ENCODE measurements around the gene PDS5B.

DNA sequence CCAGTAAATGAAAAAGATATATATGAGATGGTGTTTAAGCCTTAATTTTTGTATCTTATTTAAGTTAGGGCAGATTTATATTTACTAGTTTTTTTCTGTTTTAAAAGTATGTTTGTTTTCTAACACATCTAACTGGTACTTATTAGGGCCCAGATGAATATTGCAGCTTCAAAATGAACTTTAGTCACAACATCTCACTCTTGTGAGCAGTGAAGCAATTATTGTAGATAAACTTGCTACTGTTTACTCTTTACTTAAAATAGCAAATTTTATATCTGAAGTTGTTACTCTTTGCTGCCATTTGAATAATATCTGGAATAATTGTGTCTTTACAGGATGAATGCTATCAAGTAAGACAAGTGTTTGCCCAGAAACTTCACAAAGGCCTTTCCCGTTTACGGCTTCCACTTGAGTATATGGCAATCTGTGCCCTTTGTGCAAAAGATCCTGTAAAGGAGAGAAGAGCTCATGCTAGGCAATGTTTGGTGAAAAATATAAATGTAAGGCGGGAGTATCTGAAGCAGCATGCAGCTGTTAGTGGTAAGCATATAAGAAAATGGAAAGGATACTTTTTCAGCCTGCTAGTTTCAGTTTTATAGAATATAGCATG lies 166.8 kb downstream of the PDS5B start:
- TF ChIP-seq EP300 (IDR thresholded peaks at IDR 0.05) (no peak), POLR2A (IDR thresholded peaks at IDR 0.05) (no peak)
- TF ChIP-seq, protein P1, sequence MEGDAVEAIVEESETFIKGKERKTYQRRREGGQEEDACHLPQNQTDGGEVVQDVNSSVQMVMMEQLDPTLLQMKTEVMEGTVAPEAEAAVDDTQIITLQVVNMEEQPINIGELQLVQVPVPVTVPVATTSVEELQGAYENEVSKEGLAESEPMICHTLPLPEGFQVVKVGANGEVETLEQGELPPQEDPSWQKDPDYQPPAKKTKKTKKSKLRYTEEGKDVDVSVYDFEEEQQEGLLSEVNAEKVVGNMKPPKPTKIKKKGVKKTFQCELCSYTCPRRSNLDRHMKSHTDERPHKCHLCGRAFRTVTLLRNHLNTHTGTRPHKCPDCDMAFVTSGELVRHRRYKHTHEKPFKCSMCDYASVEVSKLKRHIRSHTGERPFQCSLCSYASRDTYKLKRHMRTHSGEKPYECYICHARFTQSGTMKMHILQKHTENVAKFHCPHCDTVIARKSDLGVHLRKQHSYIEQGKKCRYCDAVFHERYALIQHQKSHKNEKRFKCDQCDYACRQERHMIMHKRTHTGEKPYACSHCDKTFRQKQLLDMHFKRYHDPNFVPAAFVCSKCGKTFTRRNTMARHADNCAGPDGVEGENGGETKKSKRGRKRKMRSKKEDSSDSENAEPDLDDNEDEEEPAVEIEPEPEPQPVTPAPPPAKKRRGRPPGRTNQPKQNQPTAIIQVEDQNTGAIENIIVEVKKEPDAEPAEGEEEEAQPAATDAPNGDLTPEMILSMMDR (IDR thresholded peaks at IDR 0.05): no peak
